NT2/D1 (cell line): ENCODE measurements around the gene VTCN1.
A peak's percentile ranks its signal among the peaks of the same experiment; 100 is the strongest.
"Not testable (repeated sequence)": the region's sequence is repeated elsewhere in the genome, so short reads cannot be mapped to it uniquely, and the experiment has no call there.

Experiments
- DNase-seq: peaks from one replicate; pipeline ENCODE4 v3.0.0-alpha.2; 2011; ENCODE audit warnings: low read depth, low spot score
- H3K27me3 ChIP-seq: 2 replicates; pipeline ENCODE4 v1.6.0; 2011; ENCODE audit warnings: mild to moderate bottlenecking; ENCODE audit not compliant: insufficient read length, insufficient read depth
- H3K36me3 ChIP-seq: 2 replicates; pipeline ENCODE4 v1.6.1; 2011; ENCODE audit warnings: mild to moderate bottlenecking, low read length, mixed read lengths; ENCODE audit not compliant: insufficient read depth, insufficient read length
- H3K4me1 ChIP-seq: 2 replicates; pipeline ENCODE4 v1.5.1; 2011; ENCODE audit not compliant: insufficient read depth, insufficient read length
- H3K4me3 ChIP-seq: 2 replicates; pipeline ENCODE4 v1.5.1; 2011; ENCODE audit warnings: low read depth; ENCODE audit not compliant: insufficient read length
- H3K9ac ChIP-seq: 2 replicates; pipeline ENCODE4 v1.6.0; 2011; ENCODE audit warnings: low read depth; ENCODE audit not compliant: insufficient read length
- H3K9me3 ChIP-seq: 2 replicates; pipeline ENCODE4 v1.5.1; 2011; ENCODE audit warnings: mild to moderate bottlenecking, low read length; ENCODE audit not compliant: insufficient read depth
- SUZ12 ChIP-seq: IDR thresholded peaks from 2 replicates; pipeline ENCODE4 v1.6.1; 2011; ENCODE audit not compliant: insufficient read length, insufficient read depth; ENCODE audit errors: extremely low read depth
- YY1 ChIP-seq: IDR thresholded peaks from 2 replicates; pipeline ENCODE4 v1.6.1; 2011; ENCODE audit not compliant: insufficient read length, insufficient read depth
- ZNF274 ChIP-seq: IDR thresholded peaks from 2 replicates; pipeline ENCODE4 v1.6.1; 2011; ENCODE audit warnings: mild to moderate bottlenecking, low read depth, low read length

The VTCN1 gene

GRCh38 chr1:117124661-117125060, 86.1 kb downstream of the VTCN1 start:
- Histone ChIP-seq H3K36me3 (no peaks in the 10 kb centered on the region), H3K9me3 (no peaks in the 10 kb centered on the region), H3K27me3 (peaks cover 7% of the 10 kb centered on the region), H3K4me3 (no peak overlapping the region), H3K9ac (no peak overlapping the region), H3K4me1 (peaks cover 5% of the 10 kb centered on the region)
- TF ChIP-seq ZNF274, result no peak
- TF ChIP-seq SUZ12, result no peak
- no peak for TF ChIP-seq YY1
- no peak for DNase-seq

- DNase-seq, result no peak
- peaks cover 6% of the 10 kb centered on the region for H3K36me3 ChIP-seq
- H3K4me3 ChIP-seq, result no peak overlapping the region
Observed at GRCh38 chr1:117123274-117123673, 87.5 kb downstream of the VTCN1 start.

GRCh38 chr1:117122330-117123025, 88.2 kb downstream of the VTCN1 start:
- Histone ChIP-seq H3K9ac (peak overlapping the region; percentile 95), H3K4me1 (peaks cover 5% of the 10 kb centered on the region)

More at GRCh38 chr1:117123274-117123673, 87.5 kb downstream of the VTCN1 start:
- TF ChIP-seq YY1, result no peak
- Histone ChIP-seq H3K9ac (no peak overlapping the region), H3K9me3 (no peaks in the 10 kb centered on the region), H3K27me3 (peaks cover 7% of the 10 kb centered on the region), H3K4me1 (peaks cover 5% of the 10 kb centered on the region)

GRCh38 chr1:117121589-117122329, 89.0 kb downstream of the VTCN1 start, which contains the start of gene TRIM45:
Gene TRIM45, minus strand, starts transcription at chr1:117121749. Its CDS starts 548 bp downstream, at chr1:117121201.
- no peak for TF ChIP-seq YY1
- no peak for TF ChIP-seq SUZ12
- no peak for TF ChIP-seq ZNF274

More at GRCh38 chr1:117122330-117123025, 88.2 kb downstream of the VTCN1 start:
- no peak for DNase-seq
- H3K36me3 ChIP-seq, result peaks cover 14% of the 10 kb centered on the region
- TF ChIP-seq ZNF274 (no peak), YY1 (no peak), SUZ12 (no peak)
- peaks cover 7% of the 10 kb centered on the region for H3K27me3 ChIP-seq
- peak overlapping the region; percentile 82 for H3K4me3 ChIP-seq
- no peaks in the 10 kb centered on the region for H3K9me3 ChIP-seq

GRCh38 chr1:117120774-117121588, 89.7 kb downstream of the VTCN1 start:
- no peak for DNase-seq
- Histone ChIP-seq H3K9ac (peak overlapping the region; percentile 78), H3K9me3 (no peaks in the 10 kb centered on the region), H3K36me3 (peaks cover 28% of the 10 kb centered on the region), H3K4me3 (peak overlapping the region; percentile 82), H3K27me3 (peaks cover 7% of the 10 kb centered on the region), H3K4me1 (peaks cover 5% of the 10 kb centered on the region)
- TF ChIP-seq SUZ12, result no peak
- no peak for TF ChIP-seq ZNF274
- no peak for TF ChIP-seq YY1

More at GRCh38 chr1:117121589-117122329, 89.0 kb downstream of the VTCN1 start, which contains the start of gene TRIM45:
- H3K36me3 ChIP-seq, result peaks cover 21% of the 10 kb centered on the region
- H3K9me3 ChIP-seq, result no peaks in the 10 kb centered on the region
- H3K4me3 ChIP-seq, result peak within 1 kb of the TSS; percentile 82
- DNase-seq, result peak; percentile 92
- H3K27me3 ChIP-seq, result peaks cover 7% of the 10 kb centered on the region
- H3K4me1 ChIP-seq, result peaks cover 5% of the 10 kb centered on the region
- H3K9ac ChIP-seq, result peak within 1 kb of the TSS; percentile 95

GRCh38 chr1:117119144-117119543, 91.6 kb downstream of the VTCN1 start:
- not testable (repeated sequence) for DNase-seq, H3K9me3 ChIP-seq, H3K9ac ChIP-seq, H3K27me3 ChIP-seq, H3K4me1 ChIP-seq, H3K4me3 ChIP-seq
- peaks cover 45% of the 10 kb centered on the region for H3K36me3 ChIP-seq

- no peaks in the 10 kb centered on the region for H3K9me3 ChIP-seq
- peaks cover 55% of the 10 kb centered on the region for H3K36me3 ChIP-seq
- peaks cover 5% of the 10 kb centered on the region for H3K4me1 ChIP-seq
- DNase-seq, result no peak
- TF ChIP-seq SUZ12, result no peak
- TF ChIP-seq YY1, result no peak
- no peak for TF ChIP-seq ZNF274
- peaks cover 4% of the 10 kb centered on the region for H3K27me3 ChIP-seq
- no peak overlapping the region for H3K9ac ChIP-seq
- no peak overlapping the region for H3K4me3 ChIP-seq
Observed at GRCh38 chr1:117118137-117118536, 92.6 kb downstream of the VTCN1 start.
